Smooth muscle cell (in vitro differentiated cells): ENCODE results near the gene RASAL3. TPM values are rescaled to one million over a fixed set of nuclear protein-coding genes. Genes with fewer than 3 reads are reported as not detected.

Experiments
- DNase-seq: peaks from one replicate; lab custom pipeline; 2025; ENCODE audit not compliant: unreplicated experiment; lab: John Stamatoyannopoulos, UW
- H2AFZ ChIP-seq: fragments of 200-600 bp; sonication (generic); 2 replicates; pipeline ENCODE4 v1.6.0; 2016; ENCODE audit warnings: antibody characterized with exemption, low read depth, mild to moderate bottlenecking
- H3F3A ChIP-seq: fragments of 200-600 bp; sonication (generic); 2 replicates; pipeline ENCODE4 v1.6.0; 2017; ENCODE audit warnings: antibody characterized with exemption, low read depth
- H3K27ac ChIP-seq: fragments of 200-600 bp; sonication (generic); 2 replicates; pipeline ENCODE4 v1.5.1; 2016; ENCODE audit warnings: low read depth, mild to moderate bottlenecking
- H3K27me3 ChIP-seq: fragments of 200-600 bp; sonication (generic); 2 replicates; pipeline ENCODE4 v1.6.1; 2016; ENCODE audit warnings: low read depth, mild to moderate bottlenecking
- H3K36me3 ChIP-seq: fragments of 200-600 bp; sonication (generic); 2 replicates; pipeline ENCODE4 v1.5.1; 2016; ENCODE audit warnings: low read depth
- H3K4me1 ChIP-seq: fragments of 200-600 bp; sonication (generic); 2 replicates; pipeline ENCODE4 v1.5.1; 2016; ENCODE audit warnings: low read depth
- H3K4me2 ChIP-seq: fragments of 200-600 bp; sonication (generic); 2 replicates; pipeline ENCODE4 v1.6.0; 2016; ENCODE audit warnings: mild to moderate bottlenecking
- H3K4me3 ChIP-seq: fragments of 200-600 bp; sonication (generic); 2 replicates; pipeline ENCODE4 v1.5.1; 2016; ENCODE audit warnings: mild to moderate bottlenecking
- H3K79me2 ChIP-seq: fragments of 200-600 bp; sonication (generic); 2 replicates; pipeline ENCODE4 v1.6.0; 2016; ENCODE audit warnings: low read depth, mild to moderate bottlenecking
- H3K9ac ChIP-seq: fragments of 200-600 bp; sonication (generic); 2 replicates; pipeline ENCODE4 v1.6.0; 2016; ENCODE audit warnings: low read depth
- H3K9me3 ChIP-seq: fragments of 200-600 bp; sonication (generic); replicated peaks from 2 replicates; pipeline ENCODE4 v1.5.1; 2016; ENCODE audit warnings: low read depth
- H4K20me1 ChIP-seq: fragments of 200-600 bp; sonication (generic); 2 replicates; pipeline ENCODE4 v1.6.0; 2016; ENCODE audit warnings: low read depth
- WGBS: methylation state at CpG from one replicate; pipeline ENCODE4 v1.1.7; 2016; ENCODE audit warnings: low lambda C conversion rate; 5-methylcytosine and 5-hydroxymethylcytosine counted together
- polyA plus RNA-seq: library from polyadenylated mRNA; unstranded; fragments of >200 nt; fragmentation: Nextera tagmentation; extraction: Ambion mirVana; gene quantifications from 2 replicates; pipeline ENCODE4 v1.2.1, GENCODE V29; 2016
- total RNA-seq: library from RNA; depleted of rRNA; stranded (reverse); fragments of >200 nt; gene quantifications from 2 replicates; pipeline ENCODE4 v1.2.3, GENCODE V29; 2014
- TF ChIP-seq, protein P1 (sequence below): fragments of 200-600 bp; sonication (generic); IDR thresholded peaks from 2 replicates; pipeline ENCODE4 v1.5.1; 2017; ENCODE audit warnings: borderline replicate concordance, mild to moderate bottlenecking, antibody characterized with exemption; ENCODE audit not compliant: insufficient read depth, poor library complexity, severe bottlenecking

The RASAL3 gene
- total and polyA plus RNA-seq, 2 experiments from 2014 or later, result 0.24 TPM; not detected in 1

DNA sequence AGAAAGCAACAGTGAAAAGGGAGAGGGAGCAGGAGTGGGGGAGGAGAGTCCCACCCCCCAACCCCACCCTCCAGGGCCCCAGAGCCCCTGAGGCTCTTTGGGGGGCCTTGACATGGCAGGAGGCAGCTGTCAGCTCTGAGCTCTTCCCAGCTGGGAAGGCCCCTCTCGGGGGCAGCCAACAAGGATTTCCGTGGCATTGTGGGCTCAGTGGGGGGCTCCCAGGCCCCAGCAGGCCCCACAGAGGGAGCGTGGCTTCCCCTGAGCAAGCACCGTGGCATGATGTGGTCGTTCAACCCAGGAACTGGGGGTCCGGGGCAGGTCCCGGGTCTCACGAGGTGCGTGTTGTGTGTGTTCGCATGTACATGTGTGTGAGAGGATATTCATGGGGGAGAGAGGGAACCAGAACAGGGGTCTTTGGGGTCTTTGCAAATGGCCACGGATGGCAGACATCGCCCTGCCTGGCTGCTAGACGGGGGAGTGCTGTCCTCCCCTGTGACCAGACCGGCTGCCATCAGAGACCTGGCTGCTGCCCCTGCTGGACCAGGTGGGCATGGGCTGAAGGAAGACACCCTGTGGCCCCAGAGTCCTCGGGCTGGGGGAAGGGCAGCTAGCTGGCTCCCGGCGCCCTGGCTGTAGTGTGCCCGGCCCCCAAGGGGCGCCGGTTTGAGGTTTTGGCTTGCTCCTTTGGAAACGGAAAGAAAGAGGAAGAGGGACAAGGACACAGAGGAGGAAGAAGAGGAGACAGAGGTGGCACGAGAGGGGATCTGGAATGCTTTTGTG lies 41.9 kb downstream of the RASAL3 start:
- H3K9me3 ChIP-seq, result no peaks in the 10 kb centered on the region
- 96% methylated on average over 22 of the region's 22 CpGs for WGBS
- no peak overlapping the region for H3K4me2 ChIP-seq
- no peak overlapping the region for H3K9ac ChIP-seq
- no peak for DNase-seq
- peaks cover 11% of the 10 kb centered on the region for H4K20me1 ChIP-seq
- peaks cover 13% of the 10 kb centered on the region for H3K79me2 ChIP-seq
- H3K4me1 ChIP-seq, result peaks cover 10% of the 10 kb centered on the region
- peaks cover 14% of the 10 kb centered on the region for H3K36me3 ChIP-seq
- no peak overlapping the region for H3K4me3 ChIP-seq
- TF ChIP-seq, protein P1, sequence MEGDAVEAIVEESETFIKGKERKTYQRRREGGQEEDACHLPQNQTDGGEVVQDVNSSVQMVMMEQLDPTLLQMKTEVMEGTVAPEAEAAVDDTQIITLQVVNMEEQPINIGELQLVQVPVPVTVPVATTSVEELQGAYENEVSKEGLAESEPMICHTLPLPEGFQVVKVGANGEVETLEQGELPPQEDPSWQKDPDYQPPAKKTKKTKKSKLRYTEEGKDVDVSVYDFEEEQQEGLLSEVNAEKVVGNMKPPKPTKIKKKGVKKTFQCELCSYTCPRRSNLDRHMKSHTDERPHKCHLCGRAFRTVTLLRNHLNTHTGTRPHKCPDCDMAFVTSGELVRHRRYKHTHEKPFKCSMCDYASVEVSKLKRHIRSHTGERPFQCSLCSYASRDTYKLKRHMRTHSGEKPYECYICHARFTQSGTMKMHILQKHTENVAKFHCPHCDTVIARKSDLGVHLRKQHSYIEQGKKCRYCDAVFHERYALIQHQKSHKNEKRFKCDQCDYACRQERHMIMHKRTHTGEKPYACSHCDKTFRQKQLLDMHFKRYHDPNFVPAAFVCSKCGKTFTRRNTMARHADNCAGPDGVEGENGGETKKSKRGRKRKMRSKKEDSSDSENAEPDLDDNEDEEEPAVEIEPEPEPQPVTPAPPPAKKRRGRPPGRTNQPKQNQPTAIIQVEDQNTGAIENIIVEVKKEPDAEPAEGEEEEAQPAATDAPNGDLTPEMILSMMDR, result no peak
- H2AFZ ChIP-seq, result no peak overlapping the region
- no peaks in the 10 kb centered on the region for H3K27me3 ChIP-seq
- peaks cover 9% of the 10 kb centered on the region for H3F3A ChIP-seq
- H3K27ac ChIP-seq, result no peak overlapping the region

DNA sequence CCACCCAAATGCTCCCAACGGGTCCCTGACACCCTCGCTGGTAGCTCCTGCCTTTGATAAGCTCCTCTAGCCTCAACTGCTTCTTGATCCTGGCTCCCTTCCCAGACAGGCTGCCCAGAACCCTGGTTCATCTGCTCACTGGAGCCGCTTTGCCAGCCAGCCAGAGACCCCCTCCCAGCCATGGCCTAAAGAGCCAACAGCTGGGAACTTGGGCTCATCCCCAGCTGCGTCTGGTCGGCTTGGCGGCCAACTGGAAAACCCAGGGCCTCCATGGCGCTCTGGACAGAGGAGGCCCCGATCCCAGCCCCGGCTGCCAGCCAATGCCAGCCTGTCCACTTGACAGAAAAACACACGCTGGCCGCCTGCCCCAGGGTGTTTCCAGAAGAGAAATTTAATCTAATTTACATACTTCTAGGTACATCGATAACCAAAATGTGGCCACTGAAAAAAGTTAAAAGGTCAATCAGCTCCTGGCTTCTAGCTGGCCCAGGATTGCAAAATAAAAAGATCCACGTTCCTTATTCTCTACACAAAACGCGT lies 42.6 kb downstream of the RASAL3 start:
- H3K27ac ChIP-seq, result no peak overlapping the region

DNA sequence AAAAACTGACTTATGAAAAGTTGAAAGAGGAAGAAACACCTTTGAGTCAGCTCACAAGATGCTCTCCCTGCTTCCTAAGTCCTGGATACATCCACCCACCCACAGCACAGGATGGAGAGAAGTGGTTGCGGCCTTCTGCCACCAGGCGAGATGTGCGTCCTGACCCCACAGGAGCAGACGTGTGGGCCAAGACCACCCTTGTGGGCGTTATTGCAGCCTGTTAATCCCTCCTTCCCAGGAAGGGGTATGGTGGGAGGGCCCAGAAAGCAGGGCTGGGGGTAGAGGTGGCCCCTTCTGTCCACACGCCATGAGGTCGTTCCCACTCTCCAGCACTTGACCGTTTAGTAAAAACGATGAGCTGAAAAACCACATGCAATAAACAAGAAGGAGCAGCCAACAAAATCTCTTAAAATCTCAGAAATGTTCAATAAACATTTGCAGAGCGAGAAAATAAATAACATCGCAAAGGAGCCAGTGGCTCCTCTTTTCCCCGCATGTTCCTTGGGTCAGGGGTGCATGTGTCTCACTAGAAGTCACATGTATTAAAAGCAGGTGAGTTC lies 43.1 kb downstream of the RASAL3 start:
- H3K27ac ChIP-seq, result no peak overlapping the region
- H3K36me3 ChIP-seq, result peaks cover 14% of the 10 kb centered on the region
- H3K4me2 ChIP-seq, result no peak overlapping the region
- H3K9me3 ChIP-seq, result no peaks in the 10 kb centered on the region
- peaks cover 9% of the 10 kb centered on the region for H3F3A ChIP-seq
- H4K20me1 ChIP-seq, result peaks cover 20% of the 10 kb centered on the region
- TF ChIP-seq, protein P1, result no peak
- 93% methylated on average over 12 of the region's 12 CpGs for WGBS
- no peak for DNase-seq
- H3K4me1 ChIP-seq, result peaks cover 19% of the 10 kb centered on the region
- H3K9ac ChIP-seq, result no peak overlapping the region
- no peaks in the 10 kb centered on the region for H3K27me3 ChIP-seq
- no peak overlapping the region for H2AFZ ChIP-seq
- no peak overlapping the region for H3K4me3 ChIP-seq
- H3K79me2 ChIP-seq, result peaks cover 26% of the 10 kb centered on the region

More for the DNA sequence above, 42.6 kb downstream of the RASAL3 start:
- Histone ChIP-seq H3K27me3 (no peaks in the 10 kb centered on the region), H3K36me3 (peaks cover 14% of the 10 kb centered on the region), H3K4me3 (no peak overlapping the region), H3K4me1 (peaks cover 17% of the 10 kb centered on the region), H3K9me3 (no peaks in the 10 kb centered on the region), H2AFZ (no peak overlapping the region), H3K9ac (no peak overlapping the region), H3F3A (peaks cover 9% of the 10 kb centered on the region), H3K4me2 (no peak overlapping the region), H3K79me2 (peaks cover 20% of the 10 kb centered on the region), H4K20me1 (peaks cover 15% of the 10 kb centered on the region)
- DNase-seq, result no peak
- TF ChIP-seq, protein P1, result no peak
- WGBS, result 94% methylated on average over 15 of the region's 15 CpGs
